A673 (cell line): ENCODE measurements around the gene EFL1. TPM values are rescaled to one million over a fixed set of nuclear protein-coding genes. Genes with fewer than 3 reads are reported as not detected.

Experiments
- BruUV-seq: library from RNA; stranded (reverse); fragments of 400-500 nt; replicated peaks from 2 replicates; lab custom pipeline; 2021; lab: Mats Ljungman, UMichigan
- CTCF ChIA-PET: fragments of 300-600 bp; sonication (Branson Sonifier 250); formaldehyde crosslinking; loops from one replicate; lab custom pipeline; 2022; ENCODE audit warnings: antibody characterized with exemption; lab: Charles Lee
- POLR2A ChIA-PET: fragments of 300-600 bp; sonication (Branson Sonifier 250); formaldehyde crosslinking; loops from one replicate; lab custom pipeline; 2022; ENCODE audit warnings: antibody characterized with exemption; ENCODE audit not compliant: low non-redundant PET; lab: Charles Lee
- DNase-seq: peaks from one replicate; pipeline ENCODE4 v3.0.0-alpha.2; 2015; ENCODE audit warnings: low spot score
- H3K27ac ChIP-seq: fragments of 200-600 bp; sonication (generic); 2 replicates; pipeline ENCODE4 v1.5.1; 2016; ENCODE audit warnings: mixed run types, low read depth, mild to moderate bottlenecking, mixed read lengths, antibody characterized with exemption, low read length; ENCODE audit not compliant: poor library complexity, severe bottlenecking
- H3K27me3 ChIP-seq: fragments of 200-600 bp; sonication (generic); replicated peaks from 2 replicates; pipeline ENCODE4 v1.6.1; 2017; ENCODE audit warnings: mixed run types, low read depth, mild to moderate bottlenecking, mixed read lengths, antibody characterized with exemption, low read length; ENCODE audit not compliant: insufficient read depth, poor library complexity
- H3K36me3 ChIP-seq: fragments of 200-600 bp; sonication (generic); 2 replicates; pipeline ENCODE4 v1.6.1; 2016; ENCODE audit warnings: mixed run types, mild to moderate bottlenecking, mixed read lengths, antibody characterized with exemption, low read length; ENCODE audit not compliant: insufficient read depth, poor library complexity, severe bottlenecking
- H3K4me1 ChIP-seq: fragments of 200-600 bp; sonication (generic); 2 replicates; pipeline ENCODE4 v1.6.1; 2017; ENCODE audit warnings: mixed run types, mild to moderate bottlenecking, mixed read lengths, antibody characterized with exemption, low read length; ENCODE audit not compliant: insufficient read depth, poor library complexity, severe bottlenecking
- H3K4me3 ChIP-seq: fragments of 200-600 bp; sonication (generic); 2 replicates; pipeline ENCODE4 v1.5.1; 2016; ENCODE audit warnings: low read depth, mixed run types, mild to moderate bottlenecking, mixed read lengths, low read length; ENCODE audit not compliant: poor library complexity, severe bottlenecking
- H3K9me3 ChIP-seq: fragments of 200-600 bp; sonication (generic); 2 replicates; pipeline ENCODE4 v1.6.1; 2016; ENCODE audit warnings: mixed run types, low read depth, mild to moderate bottlenecking, mixed read lengths, antibody characterized with exemption, low read length; ENCODE audit not compliant: poor library complexity, severe bottlenecking
- CTCF ChIP-seq: fragments of 300-800, 200-600 bp; sonication (generic); conservative IDR thresholded peaks from 2 replicates; pipeline ENCODE4 v1.5.1; 2017; ENCODE audit warnings: low read depth, mild to moderate bottlenecking, antibody characterized with exemption, low read length, moderate library complexity, mixed read lengths
- EZH2 ChIP-seq: fragments of 200-600 bp; sonication (generic); IDR thresholded peaks from 2 replicates; pipeline ENCODE4 v1.6.1; 2017; ENCODE audit warnings: borderline replicate concordance, low read depth, mild to moderate bottlenecking, mixed read lengths, antibody characterized with exemption, low read length; ENCODE audit not compliant: poor library complexity, severe bottlenecking
- intact Hi-C: fragments of 100-400 bp; cut with micrococcal nuclease; formaldehyde crosslinking; loops from one replicate; pipeline ENCODE4 v1.10.0; 2022; ENCODE audit not compliant: unreplicated experiment
- total RNA-seq: library from RNA; stranded (reverse); gene quantifications from 2 replicates; pipeline ENCODE4 v1.2.3, GENCODE V29; 2021

EFL1 gene
- total RNA-seq, 1 experiment from 2014 or later = 26.1 TPM

- Histone ChIP-seq H3K4me1 (no peaks in the 10 kb centered on the region), H3K9me3 (no peaks in the 10 kb centered on the region), H3K4me3 (no peak overlapping the region), H3K36me3 (no peaks in the 10 kb centered on the region), H3K27me3 (no peaks in the 10 kb centered on the region), H3K27ac (no peak overlapping the region)
- no peak for DNase-seq
- ChIA-PET CTCF (no interaction called here), POLR2A (no interaction called here)
- TF ChIP-seq CTCF (no peak), EZH2 (no peak)
- intact Hi-C loops = no loop called here
- no TSS peak for BruUV-seq
Measured at GRCh38 chr15:82158811-82159210, 103.7 kb downstream of the EFL1 start.

- Histone ChIP-seq H3K36me3 (no peaks in the 10 kb centered on the region), H3K27me3 (no peaks in the 10 kb centered on the region), H3K4me1 (no peaks in the 10 kb centered on the region), H3K4me3 (no peak overlapping the region), H3K27ac (no peak overlapping the region), H3K9me3 (no peaks in the 10 kb centered on the region)
- no peak for TF ChIP-seq CTCF
- no peak for TF ChIP-seq EZH2
- POLR2A ChIA-PET = no interaction called here
- CTCF ChIA-PET = no interaction called here
- DNase-seq = no peak
- intact Hi-C loops = no loop called here
- no TSS peak for BruUV-seq
Measured at GRCh38 chr15:82150645-82151044, 111.9 kb downstream of the EFL1 start.

- no TSS peak for BruUV-seq
- Histone ChIP-seq H3K4me3 (no peak overlapping the region), H3K9me3 (no peaks in the 10 kb centered on the region), H3K27me3 (no peaks in the 10 kb centered on the region), H3K27ac (no peak overlapping the region), H3K4me1 (no peaks in the 10 kb centered on the region), H3K36me3 (no peaks in the 10 kb centered on the region)
- no peak for DNase-seq
- TF ChIP-seq CTCF = no peak
- TF ChIP-seq EZH2 = no peak
- ChIA-PET CTCF (no interaction called here), POLR2A (no interaction called here)
- intact Hi-C loops = no loop called here
Measured at GRCh38 chr15:82146990-82147461, 115.5 kb downstream of the EFL1 start.
